ENCODE data around the gene ATP2B2.

The ATP2B2 gene

GRCh38 chr3:10534066-10534465 is 28.7 kb upstream of the ATP2B2 start:
- TF ChIP-seq CTCF (IDR thresholded peaks at IDR 0.05; ENCODE audit: unreplicated experiment in 3 of 3) = no peak
- Mint-ChIP-seq H3K27me3 (ENCODE audit: low read depth) (peaks cover 23% of the 10 kb centered on the region), H3K9me3 (peaks cover 7% of the 10 kb centered on the region), H3K4me3 (no peak overlapping the region), H3K27ac (no peak overlapping the region), H3K36me3 (ENCODE audit: low read depth) (no peaks in the 10 kb centered on the region), H3K4me1 (no peaks in the 10 kb centered on the region)

- no peak for TF ChIP-seq CTCF (IDR thresholded peaks at IDR 0.05; ENCODE audit: unreplicated experiment in 3 of 3)
- H3K9me3 Mint-ChIP-seq = peaks cover 3% of the 10 kb centered on the region
- no peak overlapping the region for H3K27ac Mint-ChIP-seq
- H3K36me3 Mint-ChIP-seq (ENCODE audit: low read depth) = no peaks in the 10 kb centered on the region
- H3K27me3 Mint-ChIP-seq (ENCODE audit: low read depth) = peaks cover 25% of the 10 kb centered on the region
- no peaks in the 10 kb centered on the region for H3K4me1 Mint-ChIP-seq
- no peak overlapping the region for H3K4me3 Mint-ChIP-seq
Observed at GRCh38 chr3:10533737-10534023, 28.3 kb upstream of the ATP2B2 start.

GRCh38 chr3:10532939-10533736 is 27.8 kb upstream of the ATP2B2 start:
- H3K27ac Mint-ChIP-seq = no peak overlapping the region
- no peak for TF ChIP-seq CTCF (IDR thresholded peaks at IDR 0.05; ENCODE audit: unreplicated experiment in 3 of 3)
- H3K36me3 Mint-ChIP-seq (ENCODE audit: low read depth) = no peaks in the 10 kb centered on the region
- H3K4me1 Mint-ChIP-seq = no peaks in the 10 kb centered on the region
- H3K9me3 Mint-ChIP-seq = no peaks in the 10 kb centered on the region
- H3K27me3 Mint-ChIP-seq (ENCODE audit: low read depth) = peaks cover 29% of the 10 kb centered on the region
- no peak overlapping the region for H3K4me3 Mint-ChIP-seq

GRCh38 chr3:10531031-10531430 is 25.6 kb upstream of the ATP2B2 start:
- TF ChIP-seq CTCF (IDR thresholded peaks at IDR 0.05; ENCODE audit: unreplicated experiment in 3 of 3) = no peak
- Mint-ChIP-seq H3K4me1 (no peaks in the 10 kb centered on the region), H3K27ac (no peak overlapping the region), H3K9me3 (no peaks in the 10 kb centered on the region), H3K27me3 (ENCODE audit: low read depth) (peaks cover 38% of the 10 kb centered on the region), H3K36me3 (ENCODE audit: low read depth) (no peaks in the 10 kb centered on the region), H3K4me3 (no peak overlapping the region)

- no peaks in the 10 kb centered on the region for H3K36me3 Mint-ChIP-seq (ENCODE audit: low read depth)
- no peak overlapping the region for H3K27ac Mint-ChIP-seq
- no peaks in the 10 kb centered on the region for H3K4me1 Mint-ChIP-seq
- no peak for TF ChIP-seq CTCF (IDR thresholded peaks at IDR 0.05; ENCODE audit: unreplicated experiment in 3 of 3)
- peaks cover 44% of the 10 kb centered on the region for H3K27me3 Mint-ChIP-seq (ENCODE audit: low read depth)
- no peaks in the 10 kb centered on the region for H3K9me3 Mint-ChIP-seq
- H3K4me3 Mint-ChIP-seq = no peak overlapping the region
Observed at GRCh38 chr3:10530241-10530640, 24.9 kb upstream of the ATP2B2 start.

GRCh38 chr3:10529809-10530208 is 24.4 kb upstream of the ATP2B2 start:
- no peak for TF ChIP-seq CTCF (IDR thresholded peaks at IDR 0.05; ENCODE audit: unreplicated experiment in 3 of 3)
- Mint-ChIP-seq H3K27me3 (ENCODE audit: low read depth) (peaks cover 41% of the 10 kb centered on the region), H3K36me3 (ENCODE audit: low read depth) (no peaks in the 10 kb centered on the region), H3K4me1 (no peaks in the 10 kb centered on the region), H3K9me3 (no peaks in the 10 kb centered on the region), H3K4me3 (no peak overlapping the region), H3K27ac (no peak overlapping the region)

Data from nephron (organoid).